HG03575 (cell line): Measurements from ENCODE around the gene ZCCHC4.
"Not testable (repeated sequence)": the region's sequence is repeated elsewhere in the genome, so short reads cannot be mapped to it uniquely, and the experiment has no call there.

ENCODE experiments used
- ATAC-seq: cut with Tn5 transposase; IDR thresholded peaks from one replicate; pipeline ENCODE4 v1.9.1; 2021; ENCODE audit not compliant: unreplicated experiment, insufficient number of reproducible peaks, low FRiP score; ENCODE audit errors: extremely low read depth

The ZCCHC4 gene

GRCh38 chr4:25368315-25368714 lies 55.7 kb downstream of the ZCCHC4 start:
- ATAC-seq, result no peak

GRCh38 chr4:25370242-25370641 lies 57.7 kb downstream of the ZCCHC4 start:
- no peak for ATAC-seq

- ATAC-seq, result not testable (repeated sequence)
These were observed 60.0 kb downstream of the ZCCHC4 start for GRCh38 chr4:25372549-25372948.

GRCh38 chr4:25376754-25377571 lies 64.4 kb downstream of the ZCCHC4 start, which contains the start of gene ANAPC4:
Gene ANAPC4 (plus strand): TSS chr4:25377263. CDS start chr4:25377428, 165 bp downstream.
- peak; percentile 65 for ATAC-seq

GRCh38 chr4:25377572-25378436 lies 65.2 kb downstream of the ZCCHC4 start:
- no peak for ATAC-seq

- ATAC-seq, result no peak
These were observed 65.8 kb downstream of the ZCCHC4 start for GRCh38 chr4:25378437-25378743.

GRCh38 chr4:25379591-25379990 lies 67.0 kb downstream of the ZCCHC4 start:
- ATAC-seq, result no peak

- no peak for ATAC-seq
These were observed 71.1 kb downstream of the ZCCHC4 start for GRCh38 chr4:25383647-25384046.

GRCh38 chr4:25386926-25387325 lies 74.4 kb downstream of the ZCCHC4 start:
- ATAC-seq, result no peak

GRCh38 chr4:25397305-25397704 lies 84.7 kb downstream of the ZCCHC4 start:
- ATAC-seq, result no peak

GRCh38 chr4:25399510-25399909 lies 86.9 kb downstream of the ZCCHC4 start:
- ATAC-seq, result no peak

GRCh38 chr4:25401066-25401465 lies 88.5 kb downstream of the ZCCHC4 start:
- ATAC-seq, result no peak

- no peak for ATAC-seq
These were observed 89.9 kb downstream of the ZCCHC4 start for GRCh38 chr4:25402521-25402920.

GRCh38 chr4:25403699-25404098 lies 91.1 kb downstream of the ZCCHC4 start:
- no peak for ATAC-seq

- no peak for ATAC-seq
These were observed 92.9 kb downstream of the ZCCHC4 start for GRCh38 chr4:25405453-25405852.

- no peak for ATAC-seq
These were observed 93.6 kb downstream of the ZCCHC4 start for GRCh38 chr4:25406081-25406692.

- ATAC-seq, result no peak
These were observed 98.4 kb downstream of the ZCCHC4 start for GRCh38 chr4:25410820-25411529.

- no peak for ATAC-seq
These were observed 100.7 kb downstream of the ZCCHC4 start for GRCh38 chr4:25413261-25413660.

- ATAC-seq, result no peak
These were observed 104.4 kb downstream of the ZCCHC4 start for GRCh38 chr4:25417014-25417413.
